ENCODE results near the gene CAPN3.

Gene CAPN3

DNA sequence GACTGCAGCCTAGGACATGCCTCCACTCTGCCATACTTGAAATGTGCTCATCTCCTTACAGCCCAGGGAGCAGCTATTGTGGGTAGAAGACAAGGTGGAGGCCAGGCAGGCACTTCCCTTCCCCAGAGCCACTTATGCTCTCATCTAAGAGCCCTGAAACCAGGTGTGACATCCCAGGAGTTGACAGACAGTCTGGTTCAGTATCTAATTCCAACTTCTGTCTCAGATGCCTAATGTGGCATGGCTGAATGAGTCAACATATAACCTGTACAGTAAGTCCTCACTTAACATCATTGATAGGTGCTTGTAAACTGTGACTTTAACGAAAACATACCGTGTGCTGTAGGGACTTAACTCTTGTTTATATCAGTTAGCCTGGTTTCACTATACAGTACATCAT lies 1.2 kb upstream of the CAPN3 start:
- DNase-seq = no peak

DNA sequence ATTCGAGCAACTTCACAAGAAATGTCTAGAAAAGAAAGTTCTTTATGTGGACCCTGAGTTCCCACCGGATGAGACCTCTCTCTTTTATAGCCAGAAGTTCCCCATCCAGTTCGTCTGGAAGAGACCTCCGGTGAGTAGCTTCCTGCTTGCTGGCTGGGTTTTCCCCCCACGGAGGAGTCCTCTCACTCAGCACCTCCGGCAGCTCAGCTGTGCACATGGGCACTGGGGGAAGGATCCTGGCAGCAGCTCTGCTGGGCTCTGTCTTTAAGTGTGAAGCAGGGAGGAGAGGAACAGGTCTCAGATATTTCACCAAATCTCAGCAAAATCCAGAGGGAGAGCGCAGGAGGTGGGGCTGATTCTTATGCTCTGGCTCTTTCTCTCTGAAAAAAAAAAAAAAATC lies 684 bp downstream of the CAPN3 start:
- DNase-seq = no peak

DNA sequence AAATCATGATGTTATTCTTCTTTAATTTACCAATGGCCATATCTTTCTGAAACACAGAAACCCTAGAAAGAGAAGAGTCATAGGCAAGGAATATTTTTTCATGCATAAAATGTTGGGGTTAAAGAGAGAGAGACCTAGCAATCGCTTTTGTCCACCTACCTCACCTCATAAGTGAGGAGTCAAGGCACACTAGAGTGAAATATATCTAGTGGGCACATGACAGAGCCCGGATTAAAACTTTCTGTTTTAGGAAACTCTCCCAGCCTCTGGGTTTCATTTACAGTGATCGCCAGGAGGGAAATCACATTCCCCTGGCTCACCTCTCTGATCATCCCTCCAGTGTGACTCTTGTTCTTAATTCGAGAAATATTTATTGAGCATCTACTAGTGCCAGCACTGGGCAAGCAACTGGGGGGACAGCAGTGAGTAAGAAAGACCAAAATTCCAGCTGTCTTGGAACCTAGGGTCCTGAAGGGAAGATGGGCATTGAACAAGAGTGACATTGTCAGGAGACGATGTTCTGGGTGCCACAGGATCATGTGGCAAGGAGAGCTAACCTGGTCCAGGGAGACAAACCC lies 1.3 kb downstream of the CAPN3 start:
- no peak for DNase-seq

DNA sequence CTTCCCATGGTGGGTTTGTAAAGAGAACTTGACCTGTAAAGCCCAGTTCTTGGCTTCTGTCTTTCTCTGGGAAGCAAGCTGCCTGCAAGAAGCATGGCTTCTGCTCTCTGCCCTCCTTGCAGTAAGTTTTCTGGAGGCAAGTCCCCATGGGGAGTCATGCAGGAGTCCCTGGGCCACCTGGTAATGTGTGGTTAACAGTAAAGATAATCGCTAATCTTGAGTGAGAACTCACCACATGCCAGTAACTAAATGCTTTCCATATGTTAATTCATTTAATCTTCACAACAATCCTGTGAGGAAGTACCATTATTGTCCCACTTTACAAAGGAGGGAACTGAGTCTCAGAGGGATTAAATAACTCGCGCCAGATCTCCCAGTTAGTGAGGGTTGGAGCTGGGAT lies 4.2 kb downstream of the CAPN3 start:
- DNase-seq = peak; percentile 82

DNA sequence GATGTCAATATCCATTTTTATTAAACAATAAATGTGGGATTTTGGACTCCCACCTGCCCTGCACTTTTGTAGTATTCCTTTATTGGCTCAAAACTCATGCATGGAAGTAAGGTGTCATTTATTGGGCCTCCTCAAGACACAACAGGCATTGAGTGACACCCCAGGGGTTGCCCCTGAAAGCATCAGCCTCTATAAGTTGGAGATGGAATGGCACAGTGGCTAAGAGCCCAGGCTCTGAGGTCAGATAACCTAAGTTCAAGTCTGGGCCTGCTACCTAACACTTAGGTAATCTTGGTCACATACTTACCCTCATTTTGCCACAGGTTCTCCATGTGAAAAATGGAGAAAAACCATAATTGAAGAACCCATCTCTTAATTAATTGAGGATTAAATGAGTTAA lies 4.6 kb downstream of the CAPN3 start:
- DNase-seq = peak; percentile 80

DNA sequence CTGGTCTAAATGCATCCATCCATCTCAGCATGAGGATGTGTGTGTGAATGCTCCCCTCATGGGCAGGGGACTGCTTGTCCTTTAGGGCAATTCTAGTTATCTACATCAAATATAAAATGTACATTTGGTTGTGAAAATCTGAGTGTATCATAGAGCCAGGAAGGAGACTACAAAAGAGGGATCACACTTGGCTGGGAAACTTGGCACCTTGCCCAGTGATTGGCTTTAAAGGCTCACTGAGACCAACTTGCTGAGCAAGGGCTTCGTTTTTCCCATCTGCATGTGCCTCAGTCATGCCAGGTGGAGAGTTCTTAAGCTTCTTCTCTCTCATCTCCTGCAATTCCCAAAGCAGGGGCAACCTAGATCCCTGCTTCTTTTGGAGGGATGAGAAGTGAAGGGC lies 5.2 kb downstream of the CAPN3 start:
- DNase-seq = peak; percentile 77

DNA sequence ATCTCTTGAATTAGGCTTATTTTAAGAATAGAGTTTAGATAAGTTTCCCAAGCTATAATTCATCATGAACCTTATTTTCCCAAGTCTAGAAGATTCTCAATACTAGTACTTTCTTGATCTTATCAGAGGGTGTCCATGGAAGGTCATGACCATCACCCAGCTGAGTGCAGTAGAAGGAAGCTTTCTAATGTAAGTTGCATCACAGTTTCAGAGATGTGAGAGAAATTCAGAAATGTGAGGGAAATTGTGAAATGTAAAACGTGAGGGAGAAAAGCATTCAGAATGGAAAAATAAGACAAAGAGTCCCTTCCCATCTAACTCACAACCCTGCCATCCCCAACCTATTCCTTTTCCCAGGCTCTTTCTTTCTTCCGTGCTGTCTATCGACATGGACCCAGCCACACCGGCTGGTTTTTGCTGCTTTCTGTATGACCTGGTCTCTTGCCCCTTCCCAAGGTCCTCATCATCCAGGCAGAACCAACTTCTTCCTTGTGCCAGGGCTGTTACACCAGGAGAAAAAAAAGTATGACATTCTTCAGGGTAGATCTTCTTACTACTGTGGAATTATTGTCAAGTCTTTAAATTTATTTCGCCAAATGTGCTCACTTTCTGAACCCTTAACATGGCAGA lies 6.7 kb downstream of the CAPN3 start:
- DNase-seq = no peak

DNA sequence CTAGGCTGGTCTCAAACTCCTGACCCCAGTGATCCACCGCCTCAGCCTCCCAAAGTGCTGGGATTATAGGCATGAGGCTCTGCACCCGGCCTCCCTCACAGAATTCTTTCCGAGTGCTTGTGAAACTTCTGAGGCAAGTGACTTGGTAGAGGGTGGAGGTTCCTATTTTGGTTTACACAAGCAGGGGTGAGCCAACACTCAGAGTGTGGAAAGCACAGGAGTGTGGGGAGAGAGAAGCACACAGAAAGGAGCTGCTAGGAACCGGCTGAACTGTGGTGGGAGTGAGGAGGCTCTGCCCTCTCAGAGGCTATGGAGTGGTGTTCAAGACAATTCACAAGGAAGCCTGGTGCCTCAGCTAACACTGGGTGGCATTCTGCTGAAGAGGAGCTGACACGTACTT lies 7.7 kb downstream of the CAPN3 start:
- no peak for DNase-seq

DNA sequence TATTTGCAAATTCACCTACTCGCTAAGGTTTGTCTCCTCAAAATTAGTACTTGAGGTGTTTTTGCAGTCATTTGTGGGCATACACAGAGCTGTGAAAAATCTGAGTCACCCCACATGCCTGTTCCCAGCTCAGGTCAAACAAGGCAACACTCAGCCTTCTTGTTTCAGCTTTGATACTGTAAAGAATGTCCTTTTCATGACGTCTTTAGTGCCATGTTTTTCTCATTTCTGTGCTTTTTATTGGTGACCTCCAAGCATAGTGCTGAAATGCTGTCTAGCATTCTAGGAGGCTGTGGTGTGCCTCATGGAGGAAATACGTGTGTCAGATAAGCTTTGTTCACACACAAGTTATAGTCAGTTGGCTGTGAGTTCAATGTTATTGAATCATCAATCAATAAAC lies 8.8 kb downstream of the CAPN3 start:
- DNase-seq = no peak

DNA sequence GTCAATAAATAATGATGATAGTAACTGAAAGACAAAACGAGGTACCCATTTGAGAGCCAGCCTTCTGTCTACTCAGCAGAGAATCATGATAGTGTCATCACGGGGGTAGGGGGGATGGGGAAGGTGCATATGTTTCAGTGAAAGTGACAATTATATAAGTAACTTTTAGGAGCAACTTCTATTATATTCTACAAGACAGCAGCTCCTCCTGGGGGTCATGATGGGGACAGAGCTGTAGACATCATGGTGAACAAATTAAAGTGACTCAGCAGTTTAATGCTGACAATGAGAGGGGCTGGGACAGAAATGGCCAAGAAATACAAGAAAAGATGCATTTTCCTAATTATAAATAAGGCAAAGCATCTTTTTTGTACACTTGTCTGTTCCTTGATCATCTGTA lies 11.8 kb downstream of the CAPN3 start:
- no peak for DNase-seq

DNA sequence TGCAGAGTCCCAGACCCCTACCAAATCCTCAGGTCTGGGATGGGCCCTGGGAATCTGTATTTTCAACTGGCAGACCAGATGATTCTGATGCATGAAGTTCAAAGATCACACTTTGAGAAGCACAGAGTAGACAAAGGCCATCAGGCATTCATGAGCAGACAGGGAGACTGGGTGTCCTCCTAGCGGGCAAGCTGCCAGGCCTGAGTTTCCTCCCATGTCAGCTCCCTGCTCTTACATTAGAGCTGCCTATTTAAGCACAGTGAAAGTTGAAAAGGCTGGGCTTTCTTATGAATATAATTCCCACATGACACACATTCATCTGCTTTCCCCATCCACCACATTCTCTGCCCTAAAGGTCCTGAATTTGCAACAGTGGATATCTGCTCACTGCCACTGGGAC lies 14.0 kb downstream of the CAPN3 start:
- DNase-seq = no peak

DNA sequence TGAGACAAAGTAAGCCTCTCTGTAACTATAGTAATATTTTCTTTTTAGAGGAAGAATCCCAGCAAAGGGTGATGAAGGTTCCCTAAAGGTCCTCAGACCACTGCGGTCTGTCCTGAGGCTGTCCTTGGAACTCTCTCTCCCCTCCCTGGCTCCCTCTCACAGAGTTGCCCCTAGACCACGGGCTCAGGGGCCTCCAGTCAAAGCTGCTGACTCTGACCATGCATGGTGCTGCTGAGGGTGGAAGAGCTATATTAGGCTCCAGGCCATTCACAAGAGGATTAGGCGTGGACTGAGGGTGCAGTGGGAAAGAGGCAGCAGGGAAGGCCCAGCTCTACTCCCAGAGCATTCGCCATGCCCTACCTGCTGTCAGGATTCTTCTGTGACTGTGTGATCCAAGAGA lies 14.6 kb downstream of the CAPN3 start:
- DNase-seq = no peak

DNA sequence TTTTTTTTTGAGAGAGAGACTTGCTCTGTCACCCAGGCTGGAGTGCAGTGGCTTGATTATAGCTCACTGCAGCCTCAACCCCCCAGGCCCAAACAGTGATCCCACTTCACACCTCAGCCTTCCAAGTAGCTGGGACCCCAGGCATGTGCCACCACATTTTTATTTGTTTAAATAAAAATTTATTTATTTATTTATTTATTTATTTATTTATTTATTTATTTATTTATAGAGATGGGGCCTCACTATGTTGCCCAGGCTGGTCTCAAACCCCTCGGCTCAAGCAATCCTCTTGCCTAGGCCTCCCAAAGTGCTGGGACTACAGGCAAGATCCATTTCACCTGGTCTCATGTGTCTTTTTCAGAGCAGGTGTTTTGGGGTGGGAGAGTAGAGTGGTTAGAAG lies 15.5 kb downstream of the CAPN3 start:
- no peak for DNase-seq

DNA sequence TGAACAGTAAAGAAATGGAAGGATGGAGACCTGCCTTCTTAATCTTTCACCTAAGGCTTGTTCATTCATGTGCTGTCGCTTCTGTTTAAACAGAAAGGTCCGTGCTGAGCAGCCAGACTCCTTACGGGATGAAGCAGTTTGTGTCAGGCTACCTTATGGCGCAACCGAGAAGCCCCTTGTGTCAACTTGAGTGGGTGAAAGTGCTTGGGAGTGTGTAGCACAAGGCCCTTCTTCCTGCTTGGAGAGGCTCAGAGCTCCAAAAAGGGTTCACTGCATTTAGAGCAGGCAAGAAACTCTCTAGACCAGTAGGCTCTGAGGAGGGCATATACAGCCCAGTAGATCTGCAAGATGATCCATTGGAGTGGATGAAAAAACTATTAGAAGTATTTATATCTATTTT lies 16.0 kb downstream of the CAPN3 start:
- DNase-seq = no peak

DNA sequence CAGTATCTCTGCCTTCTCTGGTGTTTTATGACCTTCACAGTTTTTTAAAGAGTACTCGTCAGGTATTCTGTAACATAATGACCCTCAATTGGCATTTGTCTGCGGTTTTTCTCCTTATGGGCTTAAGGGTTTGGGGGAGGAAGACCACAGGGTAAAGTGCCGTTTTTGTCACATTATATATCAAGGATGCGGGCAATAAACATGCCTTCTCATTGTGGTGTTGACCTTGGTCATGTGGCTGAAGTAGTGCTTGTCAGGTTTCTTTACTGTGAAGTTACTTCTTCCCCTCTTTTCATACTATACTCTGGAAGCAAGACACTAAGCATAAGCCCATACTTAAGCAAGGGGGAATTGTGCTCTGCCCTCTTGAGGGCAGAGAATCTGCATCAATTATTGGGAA lies 16.6 kb downstream of the CAPN3 start:
- DNase-seq = no peak

DNA sequence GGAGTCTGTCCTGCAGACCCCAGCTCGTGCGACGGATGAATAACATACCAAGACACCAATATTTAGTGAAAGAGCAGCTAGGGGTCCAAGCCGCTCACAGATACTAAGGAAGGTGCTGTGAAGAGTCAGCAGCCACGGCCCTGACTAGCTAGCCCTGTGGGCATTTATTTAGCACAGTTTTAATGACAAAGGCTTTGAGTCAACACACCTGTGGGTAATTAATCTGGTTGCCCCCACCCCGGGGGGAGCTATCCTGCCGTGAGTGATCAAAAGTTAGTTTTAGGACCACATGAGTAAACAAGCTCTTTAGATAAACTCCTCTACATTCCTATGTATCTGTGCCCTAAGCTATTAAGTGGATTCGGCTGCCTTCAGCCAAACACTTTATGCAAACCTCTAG lies 18.7 kb downstream of the CAPN3 start:
- no peak for DNase-seq

DNA sequence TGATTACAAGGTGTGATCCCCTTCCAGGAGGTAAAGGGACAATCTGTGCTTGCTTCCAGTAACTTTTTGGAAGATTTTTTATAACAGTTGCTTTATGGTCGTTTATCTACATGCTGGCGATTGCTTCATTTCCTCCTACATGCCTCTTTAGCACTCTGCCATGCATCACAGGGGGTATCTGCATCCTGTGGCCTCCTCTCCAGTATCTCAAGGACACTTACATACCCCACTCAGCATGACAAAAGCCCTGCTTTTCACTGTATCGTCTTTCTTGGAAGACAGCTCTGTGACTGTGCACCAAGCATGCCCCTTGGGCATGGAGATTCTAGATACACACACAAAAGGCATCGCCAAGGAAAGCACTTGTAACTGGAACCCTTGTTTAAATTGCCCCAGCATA lies 25.3 kb downstream of the CAPN3 start:
- DNase-seq = no peak

DNA sequence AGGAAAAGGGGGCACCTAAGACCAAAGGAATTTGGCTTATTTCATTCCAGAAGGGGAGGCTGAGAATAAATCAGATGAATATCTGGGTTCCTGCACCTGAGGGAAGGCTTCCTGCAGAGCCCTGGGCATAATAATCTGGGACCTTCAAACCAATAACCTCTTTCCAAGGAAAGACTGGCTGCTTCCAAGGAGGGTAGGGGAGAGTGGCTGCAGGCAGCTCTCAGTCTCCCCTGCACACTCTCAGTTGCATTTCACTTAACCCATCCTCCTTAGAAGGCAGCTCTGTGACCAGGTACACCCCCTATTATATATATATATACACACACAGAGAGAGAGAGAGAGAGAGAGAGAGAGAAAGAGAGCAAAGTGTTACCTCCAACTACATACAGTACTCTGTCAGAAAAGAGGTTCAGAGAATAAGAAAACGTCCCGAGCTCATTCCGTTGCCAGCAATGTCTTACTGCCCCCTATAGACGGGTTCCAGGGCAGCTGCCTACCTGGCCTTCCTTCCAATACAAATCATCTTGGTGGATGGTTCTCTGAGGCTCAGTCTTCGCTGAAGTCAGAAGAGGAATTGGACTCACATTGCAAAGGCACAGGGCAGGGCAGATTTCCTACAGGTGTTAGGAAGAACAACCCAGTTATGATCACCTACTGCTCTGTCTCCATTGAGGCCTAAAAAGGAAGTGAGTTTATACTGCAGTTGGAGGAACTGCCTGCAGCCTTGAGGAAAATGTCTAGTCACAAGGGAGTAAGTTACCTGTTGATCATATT lies 26.1 kb downstream of the CAPN3 start:
- no peak for DNase-seq

DNA sequence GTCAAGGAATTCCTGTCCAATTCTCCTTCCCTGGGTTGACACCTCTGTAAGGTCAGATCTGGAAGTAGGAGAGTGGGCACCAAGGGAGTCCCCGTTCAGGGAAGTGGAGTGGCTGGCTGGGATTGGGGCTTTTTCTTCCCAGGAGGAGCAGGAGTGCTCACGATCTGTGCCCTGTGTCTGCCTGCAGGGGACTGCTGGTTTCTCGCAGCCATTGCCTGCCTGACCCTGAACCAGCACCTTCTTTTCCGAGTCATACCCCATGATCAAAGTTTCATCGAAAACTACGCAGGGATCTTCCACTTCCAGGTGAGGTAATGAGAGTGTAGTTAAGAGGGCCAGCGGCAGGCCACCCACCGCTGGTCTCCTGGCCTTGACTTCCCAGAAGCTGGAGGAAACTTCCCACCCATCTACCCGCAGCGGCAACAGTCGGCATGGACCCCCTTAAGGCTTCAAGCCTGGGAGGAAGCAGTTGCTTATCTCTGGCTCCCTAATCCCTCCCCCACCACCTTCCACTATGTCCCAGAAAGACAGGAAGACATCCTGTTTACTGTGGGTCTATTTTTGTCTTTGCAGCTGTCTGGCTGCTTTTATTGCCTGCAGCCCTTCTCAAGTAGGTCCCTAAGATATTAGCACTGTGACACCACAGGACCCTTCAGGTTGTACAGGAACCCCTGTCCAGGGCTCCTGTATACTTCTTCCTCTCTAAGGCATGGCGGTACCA lies 26.8 kb downstream of the CAPN3 start:
- no peak for DNase-seq

DNA sequence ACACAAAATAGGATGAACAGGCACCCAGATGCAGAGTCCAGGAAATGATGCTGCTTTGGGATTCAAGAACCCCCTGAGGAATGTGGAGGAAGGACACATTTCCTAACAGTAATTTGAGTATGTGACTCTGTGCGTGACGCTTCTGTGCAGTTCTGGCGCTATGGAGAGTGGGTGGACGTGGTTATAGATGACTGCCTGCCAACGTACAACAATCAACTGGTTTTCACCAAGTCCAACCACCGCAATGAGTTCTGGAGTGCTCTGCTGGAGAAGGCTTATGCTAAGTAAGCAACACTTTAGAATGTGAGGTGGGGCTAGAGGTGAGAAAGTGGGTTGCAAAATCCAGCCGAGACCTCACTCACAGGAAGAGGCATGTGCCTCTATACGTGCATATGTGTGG lies 28.3 kb downstream of the CAPN3 start:
- DNase-seq = no peak

DNA sequence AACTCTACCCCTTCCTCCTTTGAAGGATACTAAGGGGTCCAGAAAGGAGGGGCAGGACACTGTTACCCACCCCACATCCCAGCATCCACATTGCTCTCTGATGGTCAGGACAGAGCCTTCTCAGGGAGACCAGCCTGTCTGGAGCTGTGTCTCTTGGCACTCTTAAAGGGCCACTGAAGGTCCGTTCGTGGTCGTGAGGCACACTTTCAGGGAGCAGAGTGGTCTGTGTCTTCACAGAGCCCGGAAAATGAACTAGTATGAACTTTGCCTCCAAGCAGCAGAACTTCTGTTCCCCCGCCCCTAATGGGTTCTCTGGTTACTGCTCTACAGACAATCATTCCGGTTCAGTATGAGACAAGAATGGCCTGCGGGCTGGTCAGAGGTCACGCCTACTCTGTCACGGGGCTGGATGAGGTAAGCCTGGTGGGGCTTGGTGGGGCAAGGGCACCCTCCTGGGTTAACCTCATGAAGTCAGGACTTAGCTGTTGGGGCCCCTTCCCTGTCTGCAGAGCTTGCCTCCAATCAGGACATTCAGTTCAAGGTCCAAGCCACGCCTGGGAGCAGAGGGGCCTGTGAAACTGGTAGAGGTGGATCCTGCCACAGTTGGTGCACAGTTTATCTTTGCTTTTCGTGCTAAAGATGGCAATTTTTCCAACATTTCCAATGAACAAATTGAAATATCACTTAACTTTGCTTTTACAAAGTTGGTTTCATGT lies 33.2 kb downstream of the CAPN3 start:
- no peak for DNase-seq

DNA sequence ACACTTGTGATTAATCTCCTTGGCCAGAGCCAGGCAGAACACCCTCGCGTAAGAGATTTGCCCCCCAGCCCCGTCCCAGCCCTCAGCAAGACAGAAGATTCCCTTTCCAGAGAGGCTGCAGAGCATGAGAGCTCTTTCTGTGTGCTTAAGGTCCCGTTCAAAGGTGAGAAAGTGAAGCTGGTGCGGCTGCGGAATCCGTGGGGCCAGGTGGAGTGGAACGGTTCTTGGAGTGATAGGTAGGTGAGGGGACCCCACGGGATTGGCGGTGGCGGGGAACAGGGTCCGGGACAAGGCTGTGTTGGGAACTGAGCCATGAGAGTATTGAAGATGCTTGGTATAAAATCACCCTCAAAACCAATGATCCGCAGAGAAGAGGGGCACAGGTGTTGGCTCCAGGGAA lies 34.8 kb downstream of the CAPN3 start:
- no peak for DNase-seq

DNA sequence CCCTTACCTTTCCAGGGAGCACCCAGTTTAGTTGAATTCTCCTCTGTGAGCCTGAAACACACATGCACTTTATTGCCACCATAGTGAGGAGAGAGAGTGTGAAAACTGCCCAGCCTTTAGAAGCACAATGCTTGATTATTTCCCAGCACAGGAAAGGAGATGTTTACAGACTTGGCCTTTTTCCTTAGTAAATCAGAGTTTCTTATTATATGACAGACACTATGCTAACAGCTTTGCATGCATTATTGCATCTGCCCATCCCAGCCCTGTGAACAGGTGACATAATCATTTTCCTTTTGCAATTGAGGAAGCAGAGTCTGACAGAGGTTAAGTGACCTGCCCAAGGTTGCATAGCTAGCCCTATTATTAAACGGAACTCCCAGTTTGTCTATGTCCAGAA lies 36.5 kb downstream of the CAPN3 start:
- DNase-seq = no peak
